Measurements from ENCODE around the gene CXorf58. TPM values are rescaled to one million over a fixed set of nuclear protein-coding genes. Genes with fewer than 3 reads are reported as not detected.

CXorf58 gene
- total and polyA plus RNA-seq, 8 donors, result 0.13 to 0.52 (median 0.25) TPM; not detected in 3

GRCh38 chrX:23870041-23870440, 37.8 kb upstream of the CXorf58 start:
- no peak overlapping the region for H3K27ac ChIP-seq
- no peak overlapping the region for H3K4me3 ChIP-seq
- no peak for TF ChIP-seq CTCF (IDR thresholded peaks at IDR 0.05)
- H3K9me3 ChIP-seq, result no peaks in the 10 kb centered on the region
- no peak for DNase-seq
- peaks cover 0 to 7% of the 10 kb centered on the region in 2 donors for H3K4me1 ChIP-seq
- H3K27me3 ChIP-seq, result no peaks in the 10 kb centered on the region
- intact Hi-C loops (cut with DNase I), result no loop called here
- ATAC-seq, result no peak
- no peaks in the 10 kb centered on the region for H3K36me3 ChIP-seq

- ATAC-seq, result peak; percentile 74
Observed at GRCh38 chrX:23871905-23872546, 35.8 kb upstream of the CXorf58 start.

GRCh38 chrX:23879380-23880090, 28.3 kb upstream of the CXorf58 start:
- peak; percentile 76 for ATAC-seq
- Histone ChIP-seq H3K27ac (no peak overlapping the region), H3K9me3 (no peaks in the 10 kb centered on the region), H3K4me1 (peaks cover 0 to 6% of the 10 kb centered on the region in 2 donors), H3K36me3 (no peaks in the 10 kb centered on the region), H3K27me3 (no peaks in the 10 kb centered on the region), H3K4me3 (no peak overlapping the region)
- TF ChIP-seq CTCF (IDR thresholded peaks at IDR 0.05), result no peak
- no peak for DNase-seq
- intact Hi-C loops (cut with DNase I), result no loop called here

More at GRCh38 chrX:23871905-23872546, 35.8 kb upstream of the CXorf58 start:
- Histone ChIP-seq H3K27ac (peak overlapping the region in 1 of 2 donors; percentile 72), H3K4me3 (no peak overlapping the region), H3K9me3 (no peaks in the 10 kb centered on the region), H3K4me1 (peaks cover 0 to 7% of the 10 kb centered on the region in 2 donors), H3K36me3 (no peaks in the 10 kb centered on the region), H3K27me3 (no peaks in the 10 kb centered on the region)
- no peak for TF ChIP-seq CTCF (IDR thresholded peaks at IDR 0.05)
- DNase-seq, result no peak
- intact Hi-C loops (cut with DNase I), result no loop called here

GRCh38 chrX:23883737-23884354, 24.0 kb upstream of the CXorf58 start:
- DNase-seq (no peak), ATAC-seq (peak; percentile 69)
- Histone ChIP-seq H3K36me3 (no peaks in the 10 kb centered on the region), H3K27me3 (no peaks in the 10 kb centered on the region), H3K4me1 (peaks cover 0 to 16% of the 10 kb centered on the region in 2 donors), H3K9me3 (no peaks in the 10 kb centered on the region), H3K4me3 (no peak overlapping the region), H3K27ac (peak overlapping the region; percentile 10 to 59)
- intact Hi-C loops (cut with DNase I), result no loop called here
- no peak for TF ChIP-seq CTCF (IDR thresholded peaks at IDR 0.05)

- DNase-seq (no peak), ATAC-seq (no peak)
- Histone ChIP-seq H3K27ac (peak overlapping the region in 1 of 2 donors; percentile 59), H3K4me1 (peaks cover 0 to 16% of the 10 kb centered on the region in 2 donors), H3K36me3 (no peaks in the 10 kb centered on the region), H3K9me3 (no peaks in the 10 kb centered on the region), H3K4me3 (no peak overlapping the region), H3K27me3 (no peaks in the 10 kb centered on the region)
- intact Hi-C loops (cut with DNase I), result no loop called here
- no peak for TF ChIP-seq CTCF (IDR thresholded peaks at IDR 0.05)
Observed at GRCh38 chrX:23884427-23885024, 23.3 kb upstream of the CXorf58 start.

All from left lung (tissue), 10 donors.